Psoas muscle (tissue), 8 donors: ENCODE measurements around the gene PHLDA1. TPM values are rescaled to one million over a fixed set of nuclear protein-coding genes. Genes with fewer than 3 reads are reported as not detected.

ENCODE experiments used
- ATAC-seq, 4 donors: fragments of 200-7000 bp; cut with Tn5 transposase; one replicate each; pipeline ENCODE4 v1.9.1; 2020; ENCODE audit warnings: moderate library complexity in 3 of 4, mild to moderate bottlenecking in 2 of 4
- DNase-seq, 2 donors: peaks; one replicate each; pipeline ENCODE4 v3.0.0-alpha.2; 2020
- H3K27ac ChIP-seq: fragments of 200-600 bp; one replicate; pipeline ENCODE4 v1.8.0; 2022
- H3K27me3 ChIP-seq, 3 donors: fragments of 200-600 bp in 1 of 3; one replicate each; pipeline versions ENCODE4 v1.6.1 to v1.8.0; 2013 to 2022; ENCODE audit warnings: low read length in 2 of 3, mild to moderate bottlenecking in 2 of 3, moderate library complexity in 1 of 3; ENCODE audit not compliant: insufficient read depth in 3 of 3
- H3K36me3 ChIP-seq, 2 donors: fragments of 200-600 bp in 1 of 2; one replicate each; pipeline versions ENCODE4 v1.6.1 to v1.8.0; 2013 to 2022; ENCODE audit warnings: low read depth in 1 of 2, mild to moderate bottlenecking in 1 of 2, moderate library complexity in 1 of 2; ENCODE audit not compliant: insufficient read depth in 1 of 2
- H3K4me1 ChIP-seq: fragments of 200-600 bp; one replicate; pipeline ENCODE4 v1.8.0; 2022
- H3K4me3 ChIP-seq: fragments of 200-600 bp; one replicate; pipeline ENCODE4 v1.8.0; 2022; ENCODE audit warnings: mild to moderate bottlenecking
- H3K9me3 ChIP-seq: fragments of 200-600 bp; one replicate; pipeline ENCODE4 v1.8.0; 2022
- WGBS, 3 donors: extraction: QIAGEN DNeasy Blood & Tissue Kit; methylation state at CpG; one replicate each; pipeline versions ENCODE4 v1.1.6 to v1.1.7; 2013; 5-methylcytosine and 5-hydroxymethylcytosine counted together
- intact Hi-C, 2 donors: fragments of 100-400 bp; cut with DNase I; formaldehyde crosslinking; loops; one replicate each; pipeline versions ENCODE4 v1.11.0 to v1.14.2; 2022
- polyA plus RNA-seq, 3 donors: library from polyadenylated mRNA; stranded (reverse); fragments of 200-250 nt; gene quantifications; one replicate each; pipeline ENCODE4 v1.2.3, GENCODE V29; 2013
- total RNA-seq, 4 donors: library from RNA; stranded (reverse); fragmentation: NEBNext Ultra II Directional in 2 of 4; extraction: Animal tissue kit (Norgen Biotek cat#: 25700) in 2 of 4; gene quantifications; one replicate each; pipeline versions ENCODE4 v1.2.1 to v1.2.4, GENCODE V29; 2021 to 2023
- TF ChIP-seq, protein P1 (sequence below): fragments of 200-600 bp; IDR thresholded peaks from one replicate; pipeline ENCODE4 v1.8.0; 2022; ENCODE audit warnings: antibody characterized with exemption
- donor health status: healthy with polysubstance abuse.
- donor health status: DM: no; HTN: no; CAD: no; lungs with moderate emphysema.
- donor health status: Bipolar disorder and iron deficiency.
- donor health status: healthy.
- donor health status: DM: yes; HTN: yes; CAD: no.
- donor health status: DM: no; HTN: no; CAD: no.
- donor health status: DM: no; HTN: no; CAD: no.
- donor health status: DM: yes; HTN: yes; CAD: no.

Gene PHLDA1
- total and polyA plus RNA-seq, 7 donors, result 0.73 to 35.6 (median 3.5) TPM

DNA sequence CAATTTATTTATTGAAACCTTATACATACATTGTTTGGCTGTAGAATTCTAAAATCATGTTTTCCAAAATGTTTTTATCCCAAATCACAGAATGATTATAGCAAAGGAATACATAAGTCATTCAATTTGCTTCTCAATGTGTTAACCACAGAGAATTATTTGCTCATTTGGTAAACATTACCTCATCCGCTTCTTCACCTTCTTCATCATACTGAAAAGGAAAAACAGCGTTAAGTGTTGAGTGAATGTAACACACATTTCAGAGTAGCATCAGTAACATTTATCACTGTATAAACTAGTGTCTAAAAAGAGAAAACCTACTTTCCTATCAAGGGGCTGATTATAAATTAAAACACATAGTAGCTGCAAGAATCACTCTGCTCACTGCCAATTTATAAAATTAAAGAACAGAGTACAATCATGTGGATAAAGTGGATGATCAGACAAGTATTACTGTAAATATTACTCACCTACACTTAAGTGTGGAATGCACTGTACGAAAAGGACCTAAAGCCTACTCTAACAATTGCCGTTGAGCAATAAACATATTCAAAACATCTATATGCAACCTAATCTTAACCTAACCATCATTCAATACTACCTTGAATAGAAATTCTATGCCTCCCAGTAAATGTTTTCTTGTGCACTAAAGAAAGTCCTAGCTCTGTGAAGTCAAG is 18.1 kb upstream of the PHLDA1 start:
- Histone ChIP-seq H3K27ac (no peak overlapping the region), H3K4me3 (no peak overlapping the region), H3K36me3 (peaks cover 0 to 98% of the 10 kb centered on the region in 2 donors), H3K9me3 (no peaks in the 10 kb centered on the region), H3K27me3 (no peaks in the 10 kb centered on the region), H3K4me1 (no peaks in the 10 kb centered on the region)
- intact Hi-C loops, result no loop called here
- WGBS, 3 donors, result 93 to 97% (median 96%) methylated on average over 4 of the region's 4 CpGs
- TF ChIP-seq, protein P1, sequence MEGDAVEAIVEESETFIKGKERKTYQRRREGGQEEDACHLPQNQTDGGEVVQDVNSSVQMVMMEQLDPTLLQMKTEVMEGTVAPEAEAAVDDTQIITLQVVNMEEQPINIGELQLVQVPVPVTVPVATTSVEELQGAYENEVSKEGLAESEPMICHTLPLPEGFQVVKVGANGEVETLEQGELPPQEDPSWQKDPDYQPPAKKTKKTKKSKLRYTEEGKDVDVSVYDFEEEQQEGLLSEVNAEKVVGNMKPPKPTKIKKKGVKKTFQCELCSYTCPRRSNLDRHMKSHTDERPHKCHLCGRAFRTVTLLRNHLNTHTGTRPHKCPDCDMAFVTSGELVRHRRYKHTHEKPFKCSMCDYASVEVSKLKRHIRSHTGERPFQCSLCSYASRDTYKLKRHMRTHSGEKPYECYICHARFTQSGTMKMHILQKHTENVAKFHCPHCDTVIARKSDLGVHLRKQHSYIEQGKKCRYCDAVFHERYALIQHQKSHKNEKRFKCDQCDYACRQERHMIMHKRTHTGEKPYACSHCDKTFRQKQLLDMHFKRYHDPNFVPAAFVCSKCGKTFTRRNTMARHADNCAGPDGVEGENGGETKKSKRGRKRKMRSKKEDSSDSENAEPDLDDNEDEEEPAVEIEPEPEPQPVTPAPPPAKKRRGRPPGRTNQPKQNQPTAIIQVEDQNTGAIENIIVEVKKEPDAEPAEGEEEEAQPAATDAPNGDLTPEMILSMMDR, result no peak
- ATAC-seq, result no peak
- no peak for DNase-seq

DNA sequence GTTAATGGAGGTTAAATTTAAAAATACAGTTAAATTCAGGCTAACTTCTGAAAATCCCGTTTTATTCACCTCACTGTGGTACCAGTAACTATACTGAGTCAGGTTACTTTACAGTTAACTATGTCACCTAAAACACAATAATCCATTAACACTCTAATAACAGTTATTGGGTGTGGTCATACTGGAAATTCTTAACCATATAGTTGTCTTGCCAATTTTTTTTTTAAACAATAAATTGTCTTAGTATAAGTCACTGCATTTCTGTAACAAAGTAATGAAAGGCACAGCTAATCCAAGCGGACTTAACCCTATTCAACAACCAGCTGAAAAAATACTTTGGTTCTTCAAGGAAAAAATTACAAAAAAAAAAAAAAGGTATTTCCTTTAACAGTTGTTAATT is 16.2 kb upstream of the PHLDA1 start:
- TF ChIP-seq, protein P1, result no peak
- intact Hi-C loops, result no loop called here
- H3K36me3 ChIP-seq, result peaks cover 0 to 98% of the 10 kb centered on the region in 2 donors

DNA sequence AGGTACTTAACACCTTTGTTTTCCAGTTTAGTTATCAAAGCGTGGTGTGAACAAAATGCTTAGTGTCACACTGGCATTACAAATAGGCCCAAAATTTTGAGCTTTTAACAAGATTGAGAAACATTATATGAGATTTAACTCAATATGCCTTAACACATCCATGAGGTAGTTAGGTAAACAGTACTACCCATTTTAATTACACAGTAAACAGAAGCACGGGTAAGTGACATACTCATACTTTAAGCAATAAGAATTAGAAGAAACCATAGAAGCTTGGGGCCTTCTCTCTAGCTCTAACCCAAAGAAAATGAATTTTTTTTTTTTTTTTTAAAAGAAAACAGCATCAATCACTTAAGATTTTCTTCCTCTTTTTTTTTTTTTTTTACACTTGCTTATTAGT is 15.5 kb upstream of the PHLDA1 start:
- ATAC-seq (no peak), DNase-seq (no peak)
- Histone ChIP-seq H3K9me3 (no peaks in the 10 kb centered on the region), H3K4me1 (no peaks in the 10 kb centered on the region), H3K4me3 (no peak overlapping the region), H3K36me3 (peaks cover 0 to 94% of the 10 kb centered on the region in 2 donors), H3K27me3 (no peaks in the 10 kb centered on the region), H3K27ac (no peak overlapping the region)
- intact Hi-C loops, result no loop called here
- WGBS, 3 donors, result 93 to 96% (median 95%) methylated on average over 2 of the region's 2 CpGs
- TF ChIP-seq, protein P1, result no peak

More for the DNA sequence above, 16.2 kb upstream of the PHLDA1 start:
- Histone ChIP-seq H3K27ac (no peak overlapping the region), H3K4me3 (no peak overlapping the region), H3K9me3 (no peaks in the 10 kb centered on the region), H3K27me3 (no peaks in the 10 kb centered on the region), H3K4me1 (no peaks in the 10 kb centered on the region)
- ATAC-seq (no peak), DNase-seq (no peak)
- 83 to 84% (median 84%) methylated on average over 2 of the region's 2 CpGs for WGBS, 3 donors

DNA sequence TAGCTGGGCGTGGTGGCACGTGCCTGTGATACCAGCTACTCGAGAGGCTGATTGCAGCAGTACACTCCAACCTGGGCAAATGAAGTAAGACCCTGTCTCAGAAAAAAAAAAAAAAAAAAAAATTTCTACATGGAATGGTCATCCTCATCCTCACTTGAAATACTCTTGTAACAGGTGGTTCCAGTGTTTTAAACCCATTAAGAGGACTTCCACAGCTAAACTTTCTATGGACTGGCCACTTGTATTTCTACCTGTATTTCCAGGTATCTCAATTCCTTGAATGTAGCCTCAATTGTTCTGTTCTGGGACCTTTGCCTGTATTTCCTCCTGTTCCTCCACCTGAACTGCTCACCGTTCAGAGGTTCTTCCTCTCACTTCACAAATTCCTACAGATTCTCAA is 11.8 kb upstream of the PHLDA1 start:
- TF ChIP-seq, protein P1, result no peak
- ATAC-seq (peak in 1 of 4 donors; percentile 6), DNase-seq (no peak)
- no peaks in the 10 kb centered on the region for H3K27me3 ChIP-seq
- WGBS, 3 donors, result 93 to 100% (median 97%) methylated on average over 4 of the region's 4 CpGs
- H3K4me1 ChIP-seq, result no peaks in the 10 kb centered on the region
- no peak overlapping the region for H3K27ac ChIP-seq
- peaks cover 0 to 57% of the 10 kb centered on the region in 2 donors for H3K36me3 ChIP-seq
- intact Hi-C loops, result no loop called here
- H3K4me3 ChIP-seq, result no peak overlapping the region
- no peaks in the 10 kb centered on the region for H3K9me3 ChIP-seq

DNA sequence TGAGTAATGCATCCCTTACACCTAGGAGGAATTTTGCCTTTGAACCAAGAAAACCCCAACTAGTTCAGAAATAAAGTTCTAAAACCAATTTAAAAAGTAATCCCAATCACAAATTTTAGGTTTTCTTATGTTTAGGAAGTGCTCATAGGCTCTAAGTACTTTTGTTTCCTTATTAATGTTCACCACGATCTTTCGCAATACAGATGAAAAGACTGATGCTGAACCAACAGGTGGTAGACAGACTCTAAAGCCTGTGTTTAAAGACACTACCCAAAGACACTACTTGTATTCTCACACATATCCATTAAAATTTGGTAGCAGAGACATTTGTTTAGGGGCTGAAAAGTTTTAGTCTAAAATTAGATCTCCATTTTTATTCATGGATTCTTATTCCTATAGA is 10.6 kb upstream of the PHLDA1 start:
- Histone ChIP-seq H3K4me3 (no peak overlapping the region), H3K9me3 (no peaks in the 10 kb centered on the region), H3K36me3 (peaks cover 0 to 45% of the 10 kb centered on the region in 2 donors), H3K27me3 (no peaks in the 10 kb centered on the region), H3K4me1 (no peaks in the 10 kb centered on the region), H3K27ac (no peak overlapping the region)
- TF ChIP-seq, protein P1, result no peak
- DNase-seq (no peak), ATAC-seq (no peak)
- 77 to 82% (median 78%) methylated on average over 2 of the region's 2 CpGs for WGBS, 3 donors
- intact Hi-C loops, result no loop called here
